HepG2 (cell line): ENCODE results near the gene CLDN9. TPM values are rescaled to one million over a fixed set of nuclear protein-coding genes. Genes with fewer than 3 reads are reported as not detected.

Source experiments
- ARID4A ChIP-seq: sonication (generic); formaldehyde crosslinking; IDR thresholded peaks from 2 replicates; pipeline ENCODE4 v1.5.0; 2020; ENCODE audit warnings: mild to moderate bottlenecking, missing genetic modification reagents, borderline replicate concordance
- BRD4 ChIP-seq: sonication (generic); formaldehyde crosslinking; IDR thresholded peaks from 2 replicates; pipeline ENCODE4 v1.4.0; 2020; ENCODE audit warnings: missing genetic modification reagents
- HHEX ChIP-seq: IDR thresholded peaks from 2 replicates; pipeline ENCODE4 v1.6.1; 2016; ENCODE audit warnings: control low read depth
- IKZF4 ChIP-seq: sonication (generic); formaldehyde crosslinking; IDR thresholded peaks from 2 replicates; pipeline ENCODE4 v1.5.1; 2020; ENCODE audit warnings: borderline replicate concordance, mild to moderate bottlenecking, low read depth, missing genetic modification reagents; ENCODE audit errors: not compliant biosample characterization
- KAT2B ChIP-seq: fragments of 150-350 bp; IDR thresholded peaks from 2 replicates; pipeline ENCODE4 v1.6.1; 2014; ENCODE audit warnings: low read depth, low read length, borderline replicate concordance
- KLF9 ChIP-seq: IDR thresholded peaks from 2 replicates; pipeline ENCODE4 v1.6.1; 2016; ENCODE audit warnings: low read depth
- MATR3 ChIP-seq: sonication (generic); formaldehyde crosslinking; IDR thresholded peaks from 2 replicates; pipeline ENCODE4 v1.4.0; 2020; ENCODE audit warnings: missing genetic modification reagents
- PBX2 ChIP-seq: IDR thresholded peaks from 2 replicates; pipeline ENCODE4 v1.6.1; 2016; ENCODE audit warnings: control low read depth
- PHF20 ChIP-seq: sonication (generic); formaldehyde crosslinking; IDR thresholded peaks from 2 replicates; pipeline ENCODE4 v1.5.0; 2020; ENCODE audit warnings: mild to moderate bottlenecking, missing genetic modification reagents
- RXRA ChIP-seq: sonication (generic); formaldehyde crosslinking; IDR thresholded peaks from 2 replicates; pipeline ENCODE4 v1.5.1; 2020; ENCODE audit warnings: missing genetic modification reagents
- SPEN ChIP-seq: sonication (generic); formaldehyde crosslinking; IDR thresholded peaks from 2 replicates; pipeline ENCODE4 v1.5.1; 2020; ENCODE audit warnings: low read depth, mild to moderate bottlenecking, missing genetic modification reagents
- XBP1 ChIP-seq: sonication (generic); formaldehyde crosslinking; IDR thresholded peaks from 2 replicates; pipeline ENCODE4 v1.5.0; 2020; ENCODE audit warnings: missing genetic modification reagents
- ZFX ChIP-seq: sonication (generic); formaldehyde crosslinking; IDR thresholded peaks from 2 replicates; pipeline ENCODE4 v1.4.0; 2020; ENCODE audit warnings: mild to moderate bottlenecking, low read depth, missing genetic modification reagents, moderate library complexity
- ZNF20 ChIP-seq: sonication (generic); formaldehyde crosslinking; IDR thresholded peaks from 2 replicates; pipeline ENCODE4 v1.4.0; 2020; ENCODE audit warnings: mild to moderate bottlenecking, moderate library complexity, missing genetic modification reagents
- ZNF34 ChIP-seq: sonication (generic); formaldehyde crosslinking; IDR thresholded peaks from 2 replicates; pipeline ENCODE4 v1.4.0; 2020; ENCODE audit warnings: mild to moderate bottlenecking, missing genetic modification reagents, borderline replicate concordance
- polyA plus RNA-seq, 8 experiments: library from polyadenylated mRNA; depleted of rRNA in 3 of 8; stranded (reverse) in 7 of 8; unstranded in 1 of 8; fragments of >200 nt; fragmentation: Illumina TruSeq in 4 of 8; extraction: Trizol in 4 of 8; gene quantifications; 2 replicates each; pipeline versions ENCODE4 v1.2.1 to v1.2.3, GENCODE V29; 2011 to 2016; ENCODE audit warnings: low read depth in 4 of 8, missing spikeins in 1 of 8, mixed read lengths in 1 of 8; ENCODE audit not compliant: insufficient read depth in 1 of 8
- total RNA-seq, 5 experiments: library from RNA; depleted of rRNA; stranded (reverse); fragments of >200 nt; fragmentation: Illumina TruSeq; extraction: Trizol; gene quantifications; 2 replicates each; pipeline ENCODE4 v1.2.3, GENCODE V29; 2016; ENCODE audit warnings: low read depth in 1 of 5
- TF ChIP-seq, protein P1 (sequence below), 2 experiments: sonication (generic) in 1 of 2; formaldehyde crosslinking in 1 of 2; IDR thresholded peaks; 2 replicates each; pipeline versions ENCODE4 v1.5.1 to v1.6.1; 2011 to 2020; ENCODE audit warnings: borderline replicate concordance in 1 of 2, low read depth in 1 of 2, low read length in 1 of 2, mild to moderate bottlenecking in 1 of 2, missing genetic modification reagents in 1 of 2, moderate library complexity in 1 of 2
- TF ChIP-seq, protein P2 (sequence below): sonication (generic); formaldehyde crosslinking; IDR thresholded peaks from 2 replicates; pipeline ENCODE4 v1.4.0; 2020; ENCODE audit warnings: missing genetic modification reagents

The CLDN9 gene
- total and polyA plus RNA-seq, 2 of the 13 experiments (the other 11 are each of a cell fraction or from before 2014, with no cell fraction given): 0.15 to 0.26 TPM

- TF ChIP-seq, protein P1, sequence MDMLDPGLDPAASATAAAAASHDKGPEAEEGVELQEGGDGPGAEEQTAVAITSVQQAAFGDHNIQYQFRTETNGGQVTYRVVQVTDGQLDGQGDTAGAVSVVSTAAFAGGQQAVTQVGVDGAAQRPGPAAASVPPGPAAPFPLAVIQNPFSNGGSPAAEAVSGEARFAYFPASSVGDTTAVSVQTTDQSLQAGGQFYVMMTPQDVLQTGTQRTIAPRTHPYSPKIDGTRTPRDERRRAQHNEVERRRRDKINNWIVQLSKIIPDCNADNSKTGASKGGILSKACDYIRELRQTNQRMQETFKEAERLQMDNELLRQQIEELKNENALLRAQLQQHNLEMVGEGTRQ (IDR thresholded peaks at IDR 0.05; ENCODE audit: low read depth, low read length): peak; percentile 79
- TF ChIP-seq, protein P1 (CRISPR knock-in tag; IDR thresholded peaks at IDR 0.05; ENCODE audit: borderline replicate concordance): peak; percentile 94; the same call in 1 of the 2 replicates
- TF ChIP-seq MATR3 (CRISPR knock-in tag) (no peak), PBX2 (CRISPR knock-in tag) (0 out of 2 replicates have a peak, but pooled peaks have one; percentile 16), ZFX (CRISPR knock-in tag) (peak; percentile 96), KAT2B (no peak), SPEN (peak; percentile 81), BRD4 (CRISPR knock-in tag) (no peak; the same call in 1 of the 2 replicates), PHF20 (CRISPR knock-in tag) (peak; percentile 30; the same call in 1 of the 2 replicates), XBP1 (CRISPR knock-in tag) (no peak), ZNF34 (CRISPR knock-in tag) (no peak), IKZF4 (CRISPR knock-in tag) (peak; percentile 81), ARID4A (CRISPR knock-in tag) (peak; percentile 83; the same call in 1 of the 2 replicates), KLF9 (CRISPR knock-in tag) (peak; percentile 75; the same call in 1 of the 2 replicates), RXRA (CRISPR knock-in tag) (peak; percentile 76; the same call in 1 of the 2 replicates), HHEX (CRISPR knock-in tag) (no peak), ZNF20 (CRISPR knock-in tag) (no peak)
- TF ChIP-seq, protein P2, sequence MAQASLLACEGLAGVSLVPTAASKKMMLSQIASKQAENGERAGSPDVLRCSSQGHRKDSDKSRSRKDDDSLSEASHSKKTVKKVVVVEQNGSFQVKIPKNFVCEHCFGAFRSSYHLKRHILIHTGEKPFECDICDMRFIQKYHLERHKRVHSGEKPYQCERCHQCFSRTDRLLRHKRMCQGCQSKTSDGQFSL: no peak; the same call in 1 of the 2 replicates
These were observed 11.2 kb downstream of the CLDN9 start, which contains the start of the genes HCFC1R1 and THOC6 (continued) for GRCh38 chr16:3023669-3024478.
